ENCODE data around the gene TBC1D5.

GRCh38 chr3:17182166-17182565 is 560.3 kb downstream of the TBC1D5 start:
- TF ChIP-seq CTCF (IDR thresholded peaks at IDR 0.05), result no peak
- no peak for TF ChIP-seq EZH2phosphoT487 (IDR thresholded peaks at IDR 0.05)

Data from neural progenitor cell (in vitro differentiated cells).